Glutamatergic neuron (in vitro differentiated cells): ENCODE results near the gene FADD. TPM values are rescaled to one million over a fixed set of nuclear protein-coding genes. Genes with fewer than 3 reads are reported as not detected.
A peak's percentile ranks its signal among the peaks of the same experiment; 100 is the strongest.
"Not testable (repeated sequence)": the region's sequence is repeated elsewhere in the genome, so short reads cannot be mapped to it uniquely, and the experiment has no call there.

Experiments used
- DNase-seq: peaks from one replicate; pipeline ENCODE4 v3.0.0; 2022
- H3K27ac Mint-ChIP-seq: one replicate; pipeline ENCODE4 v1.8.0; 2020; ENCODE audit warnings: mild to moderate bottlenecking, mixed read lengths, inconsistent platforms; ENCODE audit not compliant: unreplicated experiment
- H3K27me3 Mint-ChIP-seq: one replicate; pipeline ENCODE4 v1.8.0; 2020; ENCODE audit warnings: mild to moderate bottlenecking, moderate library complexity, mixed read lengths, inconsistent platforms; ENCODE audit not compliant: unreplicated experiment
- H3K36me3 Mint-ChIP-seq: one replicate; pipeline ENCODE4 v1.8.0; 2020; ENCODE audit warnings: mild to moderate bottlenecking, mixed read lengths, inconsistent platforms; ENCODE audit not compliant: unreplicated experiment
- H3K4me1 Mint-ChIP-seq: one replicate; pipeline ENCODE4 v1.8.0; 2020; ENCODE audit warnings: mild to moderate bottlenecking, low read depth, mixed read lengths, inconsistent platforms; ENCODE audit not compliant: unreplicated experiment
- H3K4me3 Mint-ChIP-seq: one replicate; pipeline ENCODE4 v1.8.0; 2020; ENCODE audit warnings: mild to moderate bottlenecking, mixed read lengths, inconsistent platforms; ENCODE audit not compliant: unreplicated experiment
- H3K9me3 Mint-ChIP-seq: one replicate; pipeline ENCODE4 v1.8.0; 2020; ENCODE audit warnings: mild to moderate bottlenecking, moderate library complexity, mixed read lengths, inconsistent platforms; ENCODE audit not compliant: unreplicated experiment
- CTCF ChIP-seq: fragments of 200-600 bp; sonication (generic); IDR thresholded peaks from one replicate; pipeline ENCODE4 v1.5.0; 2021; ENCODE audit not compliant: partially characterized antibody, unreplicated experiment
- total RNA-seq: library from RNA; stranded (reverse); fragmentation: NEBNext Ultra II Directional; extraction: Animal tissue kit (Norgen Biotek cat#: 25700); gene quantifications from one replicate; pipeline ENCODE4 v1.2.1, GENCODE V29; 2021; ENCODE audit not compliant: unreplicated experiment

The FADD gene
- total RNA-seq, 1 donor from 2014 or later, result 23.1 TPM

DNA sequence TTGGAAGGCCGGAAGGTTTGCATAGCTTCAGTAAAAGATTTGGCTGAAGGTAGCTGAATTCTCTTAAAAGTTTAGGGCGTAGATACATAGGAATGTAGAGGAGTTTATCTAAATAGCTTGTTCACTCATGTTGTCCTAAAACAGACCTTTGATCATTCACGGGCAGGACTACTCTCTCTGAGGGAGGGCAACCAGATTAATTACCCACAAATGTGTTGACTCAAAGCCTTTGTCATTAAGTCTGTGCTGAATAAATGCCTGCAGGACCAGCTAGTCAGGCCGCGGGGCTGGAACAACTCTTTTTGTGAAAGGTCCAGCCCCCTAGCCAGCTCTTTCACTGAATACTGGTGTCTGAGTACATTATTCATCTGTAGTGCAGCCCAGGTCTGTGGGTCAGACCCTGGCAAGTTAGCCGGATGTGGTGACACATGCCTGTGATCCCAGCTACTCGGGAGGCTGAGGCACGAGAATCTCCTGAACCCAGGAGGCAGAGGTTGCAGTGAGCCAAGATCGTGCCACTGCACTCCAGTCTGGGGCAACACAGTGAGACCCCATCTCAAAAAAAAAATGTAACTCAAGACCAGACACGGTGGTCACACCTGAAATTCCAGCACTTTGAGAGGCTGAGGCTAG is 2.8 kb upstream of the FADD start:
- Mint-ChIP-seq H3K27me3 (peaks cover 8% of the 10 kb centered on the region), H3K9me3 (peaks cover 4% of the 10 kb centered on the region), H3K36me3 (no peaks in the 10 kb centered on the region), H3K4me1 (peaks cover 5% of the 10 kb centered on the region), H3K4me3 (no peak overlapping the region), H3K27ac (no peak overlapping the region)
- no peak for DNase-seq
- no peak for TF ChIP-seq CTCF

DNA sequence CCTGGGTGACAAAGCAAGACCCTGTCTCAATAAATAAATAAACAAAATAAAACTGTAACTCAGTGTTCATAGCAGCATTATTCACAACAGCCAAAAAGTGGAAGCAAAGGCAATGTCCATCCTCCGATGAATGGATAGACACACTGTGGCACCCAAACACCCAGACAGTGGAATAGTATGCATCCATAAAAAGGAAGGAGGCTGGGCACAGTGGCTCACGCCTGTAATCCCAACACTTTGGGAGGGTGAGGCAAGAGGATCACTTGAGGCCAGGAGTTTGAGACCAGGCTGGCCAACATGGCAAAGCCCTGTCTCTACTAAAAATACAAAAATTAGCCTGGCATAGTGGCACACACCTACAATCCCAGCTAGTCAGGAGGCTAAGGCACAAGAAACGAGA is 2.0 kb upstream of the FADD start:
- not testable (repeated sequence) for H3K27me3 Mint-ChIP-seq, H3K4me3 Mint-ChIP-seq, H3K36me3 Mint-ChIP-seq, H3K9me3 Mint-ChIP-seq, DNase-seq, H3K27ac Mint-ChIP-seq, H3K4me1 Mint-ChIP-seq

DNA sequence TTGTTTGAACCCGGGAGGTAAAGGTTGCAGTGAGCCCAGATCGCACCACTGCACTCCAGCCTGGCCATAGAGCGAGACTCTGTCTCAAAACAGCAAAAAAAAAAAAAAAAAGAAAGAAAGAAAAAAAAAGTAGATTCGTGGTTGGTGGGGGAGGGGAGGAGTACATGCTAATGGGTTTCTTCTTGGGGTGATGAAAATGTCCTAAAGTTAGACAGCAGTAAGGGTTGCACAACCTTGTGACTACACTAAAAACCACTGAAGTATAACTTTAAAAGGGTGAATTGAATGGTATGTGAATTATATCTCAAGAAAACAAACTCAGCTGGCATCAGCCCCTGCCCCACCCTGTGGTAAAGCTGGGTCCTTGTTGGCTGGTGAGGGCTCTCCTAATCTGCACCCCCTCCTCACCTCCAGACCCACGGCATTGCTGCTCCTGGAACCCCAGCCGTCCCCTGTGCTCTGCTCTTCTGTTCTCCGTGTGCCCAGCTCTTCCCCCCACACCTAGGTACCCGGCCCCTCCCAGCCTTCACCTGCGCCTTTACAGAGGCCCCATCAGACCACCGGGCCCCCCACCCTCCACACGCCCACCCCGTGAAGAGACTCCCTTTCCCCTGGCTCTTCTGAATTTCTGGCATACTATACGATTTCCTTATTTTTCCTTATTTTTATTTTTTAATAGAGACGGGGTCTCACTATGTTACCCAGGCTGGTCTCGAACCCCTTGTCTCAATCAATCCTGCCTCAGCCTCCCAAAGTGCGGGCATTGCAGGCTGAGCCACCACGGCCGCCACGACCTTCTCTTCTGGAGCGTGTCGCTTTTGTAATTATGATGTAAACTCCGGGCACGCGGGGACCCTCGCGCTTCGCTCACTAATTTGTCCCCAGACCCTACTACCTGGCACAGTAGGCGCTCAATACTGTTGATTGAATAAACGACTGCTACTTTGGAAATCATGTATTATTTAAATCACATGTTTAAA is 924 bp upstream of the FADD start:
- no peak for DNase-seq
- Mint-ChIP-seq H3K27ac (peak overlapping the region; percentile 83), H3K4me3 (peak overlapping the region; percentile 91), H3K27me3 (peaks cover 8% of the 10 kb centered on the region), H3K36me3 (peaks cover 3% of the 10 kb centered on the region), H3K4me1 (peaks cover 5% of the 10 kb centered on the region), H3K9me3 (peaks cover 4% of the 10 kb centered on the region)
- TF ChIP-seq CTCF, result no peak

GRCh38 chr11:70203751-70204465 is 812 bp downstream of the FADD start:
- Mint-ChIP-seq H3K27ac (peak overlapping the region; percentile 93), H3K9me3 (peaks cover 6% of the 10 kb centered on the region), H3K4me1 (peaks cover 9% of the 10 kb centered on the region), H3K4me3 (peak overlapping the region; percentile 93), H3K27me3 (peaks cover 8% of the 10 kb centered on the region), H3K36me3 (peaks cover 3% of the 10 kb centered on the region)
- DNase-seq, result no peak
- no peak for TF ChIP-seq CTCF

- peak overlapping the region; percentile 93 for H3K4me3 Mint-ChIP-seq
- peaks cover 9% of the 10 kb centered on the region for H3K4me1 Mint-ChIP-seq
- peaks cover 6% of the 10 kb centered on the region for H3K9me3 Mint-ChIP-seq
- DNase-seq, result no peak
- peaks cover 8% of the 10 kb centered on the region for H3K27me3 Mint-ChIP-seq
- no peak for TF ChIP-seq CTCF
- H3K36me3 Mint-ChIP-seq, result peaks cover 3% of the 10 kb centered on the region
- peak overlapping the region; percentile 93 for H3K27ac Mint-ChIP-seq
Observed at GRCh38 chr11:70204466-70204799, 1.3 kb downstream of the FADD start.
